ENCODE data around the gene ID2. TPM values are rescaled to one million over a fixed set of nuclear protein-coding genes. Genes with fewer than 3 reads are reported as not detected.

ID2 gene
- total RNA-seq, 2 experiments from 2014 or later = 126 to 134 TPM

DNA sequence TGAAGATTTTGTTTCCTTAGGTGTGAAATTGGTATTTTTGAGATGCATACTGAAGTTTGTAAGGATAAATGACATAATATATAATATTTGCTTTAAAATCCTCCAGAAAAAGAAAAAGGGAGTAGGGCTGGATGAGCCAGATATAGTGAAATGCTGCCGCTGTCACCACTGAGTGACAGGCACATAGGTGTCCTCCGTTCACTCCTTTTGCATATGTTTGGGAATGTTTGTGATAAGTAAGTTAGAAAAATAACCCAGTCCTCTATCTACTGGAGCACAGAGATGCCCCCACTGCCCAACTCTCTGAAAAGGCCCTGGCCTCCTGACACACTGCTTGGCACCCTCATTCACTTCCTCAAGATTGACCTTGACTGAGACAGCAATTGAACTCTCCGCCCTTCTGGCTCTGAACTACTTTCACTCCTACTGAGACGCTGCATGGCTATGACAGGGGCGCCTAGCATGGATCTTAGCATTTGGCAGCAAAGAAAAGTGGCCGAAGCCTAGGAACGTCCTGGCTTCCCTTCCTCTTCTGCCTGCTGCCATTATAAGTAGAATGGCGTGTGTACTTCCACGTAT, 10.1 kb downstream of the ID2 start:
- ChIA-PET POLR2A (no interaction called here), CTCF (no interaction called here)
- H3K36me3 Mint-ChIP-seq (ENCODE audit: low read depth) = no peaks in the 10 kb centered on the region
- H3K27ac Mint-ChIP-seq = no peak overlapping the region
- DNase-seq = no peak
- peaks cover 4% of the 10 kb centered on the region for H3K4me1 Mint-ChIP-seq
- no peaks in the 10 kb centered on the region for H3K9me3 Mint-ChIP-seq
- H3K4me3 Mint-ChIP-seq = no peak overlapping the region
- peaks cover 13% of the 10 kb centered on the region for H3K27me3 Mint-ChIP-seq

DNA sequence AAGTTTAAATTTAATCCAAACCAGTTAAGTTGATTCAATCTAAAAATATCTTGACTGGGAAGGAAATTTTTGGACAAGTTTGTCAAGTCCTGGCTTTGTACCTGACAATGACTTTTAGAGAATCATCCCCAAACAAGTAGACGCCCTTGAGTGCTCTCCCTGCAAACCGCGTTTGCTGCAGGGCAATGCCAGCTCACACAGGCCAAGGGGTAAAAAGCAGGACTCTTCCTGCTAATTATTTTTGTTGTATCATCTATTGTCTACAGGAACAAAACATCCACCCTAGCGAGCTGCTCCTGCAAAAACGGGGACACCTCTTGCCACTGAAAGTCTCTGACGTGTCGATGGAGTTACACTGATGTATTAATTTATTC, 10.9 kb downstream of the ID2 start:
- POLR2A ChIA-PET = no interaction called here
- Mint-ChIP-seq H3K27me3 (peaks cover 13% of the 10 kb centered on the region), H3K9me3 (no peaks in the 10 kb centered on the region), H3K36me3 (ENCODE audit: low read depth) (no peaks in the 10 kb centered on the region), H3K27ac (no peak overlapping the region), H3K4me1 (peaks cover 4% of the 10 kb centered on the region), H3K4me3 (no peak overlapping the region)
- DNase-seq = no peak
- CTCF ChIA-PET = interaction anchor here (0.7 to 1.6 kb wide), 4 partner anchors 8 to 71 kb away, joined by 3 to 8 read pairs (median 4); partner anchors contain the start of gene ID2

DNA sequence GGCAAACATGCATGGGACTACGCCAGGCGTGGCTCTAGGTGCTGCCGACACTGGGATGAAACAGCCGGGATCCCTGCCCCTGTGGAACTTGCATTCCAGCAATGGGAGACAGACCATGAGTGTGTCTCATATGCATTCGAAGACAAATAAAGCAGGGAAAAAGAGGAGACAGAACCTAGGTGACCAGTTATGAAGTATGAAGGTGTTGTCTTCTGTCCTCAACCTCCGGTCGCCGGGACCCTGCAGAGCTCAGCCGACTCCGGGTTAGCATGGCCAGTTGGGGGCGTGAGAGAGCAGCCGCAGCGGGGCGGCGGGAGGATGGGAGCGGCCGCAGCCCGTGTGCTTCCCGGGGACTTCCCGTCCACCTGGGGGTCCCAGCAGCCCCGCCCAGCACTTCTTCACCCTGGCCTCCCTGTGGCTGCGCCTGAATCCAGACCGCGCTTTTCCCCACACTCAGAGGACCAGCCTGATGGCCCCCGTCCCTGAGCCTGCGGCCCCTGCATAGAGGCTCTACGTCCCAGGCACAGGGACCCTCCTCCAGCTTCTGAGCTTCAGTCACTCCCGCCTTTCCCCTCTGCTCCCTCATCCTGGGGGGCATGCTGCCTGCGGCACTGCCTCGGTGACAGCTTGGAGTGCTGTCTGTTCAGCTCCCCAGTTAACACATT, 11.4 kb downstream of the ID2 start:
- Mint-ChIP-seq H3K4me1 (peaks cover 4% of the 10 kb centered on the region), H3K27me3 (peaks cover 13% of the 10 kb centered on the region)

DNA sequence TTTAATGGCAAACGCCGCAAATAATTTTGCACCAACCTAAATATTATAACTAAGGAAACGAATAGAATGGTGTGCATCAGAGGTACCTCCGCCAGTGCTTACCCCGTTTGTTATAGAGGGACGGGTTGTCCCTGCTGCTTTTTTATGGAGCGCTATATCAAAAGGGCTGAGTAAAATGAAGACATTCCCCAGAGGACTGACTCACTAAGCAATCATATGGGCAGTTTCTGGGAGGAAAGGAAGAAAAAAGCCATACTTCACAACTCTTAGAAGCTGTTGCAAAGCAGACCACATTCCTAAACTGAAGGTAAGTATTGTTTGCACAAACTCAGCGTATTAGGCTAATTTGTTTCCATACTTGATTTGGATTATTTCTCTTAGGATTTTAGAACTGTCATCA, 12.9 kb downstream of the ID2 start:
- H3K4me3 Mint-ChIP-seq = no peak overlapping the region
- no peaks in the 10 kb centered on the region for H3K9me3 Mint-ChIP-seq
- peaks cover 13% of the 10 kb centered on the region for H3K27me3 Mint-ChIP-seq
- H3K36me3 Mint-ChIP-seq (ENCODE audit: low read depth) = no peaks in the 10 kb centered on the region
- no peak for DNase-seq
- H3K4me1 Mint-ChIP-seq = peaks cover 4% of the 10 kb centered on the region
- H3K27ac Mint-ChIP-seq = no peak overlapping the region
- ChIA-PET CTCF (no interaction called here), POLR2A (no interaction called here)

More for the DNA sequence above, 11.4 kb downstream of the ID2 start:
- Mint-ChIP-seq H3K9me3 (no peaks in the 10 kb centered on the region), H3K27ac (no peak overlapping the region), H3K4me3 (no peak overlapping the region), H3K36me3 (ENCODE audit: low read depth) (no peaks in the 10 kb centered on the region)
- ChIA-PET CTCF (interaction anchor here (0.6 to 1.6 kb wide), 8 partner anchors 9 to 1266 kb away, joined by 3 to 8 read pairs (median 3); partner anchors contain the start of gene ID2), POLR2A (no interaction called here)
- DNase-seq = peak; percentile 42

DNA sequence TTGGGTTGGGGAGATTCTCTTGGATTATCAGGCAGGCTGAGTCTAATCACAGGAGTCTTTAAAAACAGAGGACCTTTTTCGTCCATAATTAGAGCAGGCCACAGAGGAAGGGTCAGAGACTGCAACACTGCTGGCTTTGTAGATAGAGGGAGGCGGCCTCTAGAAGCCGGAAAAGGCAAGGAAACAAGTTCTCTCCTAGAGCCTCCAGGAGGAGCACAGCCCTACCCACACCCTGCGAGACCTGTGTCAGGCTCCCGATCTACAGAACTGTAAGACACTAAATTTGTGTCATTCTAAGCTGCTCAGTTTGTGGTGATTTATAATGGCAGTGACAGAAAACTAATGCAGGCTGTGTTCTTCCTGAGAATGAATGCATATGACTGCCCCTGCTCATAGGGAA, 15.3 kb downstream of the ID2 start:
- CTCF ChIA-PET = no interaction called here
- Mint-ChIP-seq H3K27ac (no peak overlapping the region), H3K4me3 (no peak overlapping the region), H3K27me3 (peaks cover 6% of the 10 kb centered on the region), H3K4me1 (peaks cover 4% of the 10 kb centered on the region), H3K9me3 (no peaks in the 10 kb centered on the region), H3K36me3 (ENCODE audit: low read depth) (no peaks in the 10 kb centered on the region)
- POLR2A ChIA-PET = no interaction called here
- no peak for DNase-seq

DNA sequence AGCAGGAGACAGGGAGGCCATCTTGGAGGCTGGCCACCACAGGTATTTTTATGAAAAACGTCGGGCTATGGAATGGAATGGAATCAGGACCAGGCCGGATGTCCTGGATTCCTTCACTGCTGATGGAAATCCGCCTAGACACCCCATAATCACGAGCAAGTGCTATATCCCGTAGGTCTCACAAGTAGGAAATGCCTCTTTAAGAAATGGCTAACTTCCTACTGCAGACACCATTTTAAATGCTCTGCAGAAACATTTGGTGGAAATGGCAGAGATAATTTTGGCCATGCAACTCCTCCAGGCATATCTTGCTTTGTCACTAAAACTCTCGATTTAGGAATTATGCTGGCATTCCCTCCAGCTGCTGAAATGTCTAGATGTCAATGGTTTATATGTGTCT, 18.0 kb downstream of the ID2 start:
- no peaks in the 10 kb centered on the region for H3K9me3 Mint-ChIP-seq
- CTCF ChIA-PET = no interaction called here
- no peak for DNase-seq
- H3K27ac Mint-ChIP-seq = no peak overlapping the region
- no peak overlapping the region for H3K4me3 Mint-ChIP-seq
- H3K4me1 Mint-ChIP-seq = no peaks in the 10 kb centered on the region
- POLR2A ChIA-PET = no interaction called here
- H3K36me3 Mint-ChIP-seq (ENCODE audit: low read depth) = no peaks in the 10 kb centered on the region
- H3K27me3 Mint-ChIP-seq = no peaks in the 10 kb centered on the region

DNA sequence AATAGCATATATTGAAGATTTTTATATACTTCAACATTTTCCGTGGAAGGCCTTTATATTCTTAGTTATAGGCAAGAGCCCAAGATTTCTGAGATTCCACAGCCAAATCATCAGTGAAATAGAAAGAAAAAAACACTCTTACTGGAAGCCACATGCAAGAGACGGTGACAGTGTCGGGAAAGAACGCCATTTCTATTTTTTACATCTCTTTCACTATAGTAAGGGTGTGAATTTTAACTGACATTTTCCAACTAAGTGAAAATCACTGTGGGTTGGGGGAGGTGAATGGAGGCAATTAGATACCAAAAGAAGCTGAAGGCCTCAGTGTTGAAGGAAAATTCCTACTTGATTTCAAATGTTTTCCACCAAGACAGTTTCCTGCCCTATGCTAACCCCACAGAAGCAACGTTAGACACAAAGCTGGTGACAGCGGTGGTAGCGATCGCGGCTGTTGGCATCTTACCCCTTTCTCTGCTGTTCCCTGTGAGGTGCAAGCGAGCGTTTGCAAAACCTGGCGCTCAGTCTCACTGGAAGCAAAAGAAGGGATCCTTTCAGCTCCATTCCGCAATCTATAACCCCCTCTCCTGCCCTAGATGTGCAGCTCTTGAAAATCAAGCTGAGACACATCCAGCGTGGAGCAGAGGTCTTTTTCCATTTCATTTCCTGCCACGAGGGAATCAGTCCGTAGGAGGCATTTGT, 20.0 kb downstream of the ID2 start:
- POLR2A ChIA-PET = no interaction called here

DNA sequence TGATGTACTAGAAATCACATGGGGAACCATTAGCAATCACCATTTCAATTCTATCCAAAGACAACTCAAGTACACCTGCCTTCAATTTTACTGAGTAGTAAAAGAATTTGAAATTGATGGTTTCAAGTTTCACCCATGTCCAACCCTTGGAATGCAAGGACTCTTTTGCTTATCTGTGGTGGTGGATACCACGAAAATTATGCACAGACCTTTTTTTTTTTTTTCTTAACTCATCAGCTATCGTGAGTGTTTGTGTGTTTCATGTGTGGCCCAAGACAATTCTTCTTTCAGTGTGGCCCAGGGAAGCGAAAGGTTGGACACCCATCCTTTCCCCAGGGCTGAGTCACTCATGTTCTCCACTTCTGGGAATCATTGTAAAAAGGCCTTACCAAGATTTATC, 23.1 kb downstream of the ID2 start:
- ChIA-PET POLR2A (no interaction called here), CTCF (no interaction called here)
- no peak overlapping the region for H3K4me3 Mint-ChIP-seq
- DNase-seq = no peak
- H3K9me3 Mint-ChIP-seq = no peaks in the 10 kb centered on the region
- H3K36me3 Mint-ChIP-seq (ENCODE audit: low read depth) = no peaks in the 10 kb centered on the region
- no peaks in the 10 kb centered on the region for H3K27me3 Mint-ChIP-seq
- H3K27ac Mint-ChIP-seq = no peak overlapping the region
- no peaks in the 10 kb centered on the region for H3K4me1 Mint-ChIP-seq

More for the DNA sequence above, 20.0 kb downstream of the ID2 start:
- no peaks in the 10 kb centered on the region for H3K4me1 Mint-ChIP-seq
- H3K27ac Mint-ChIP-seq = no peak overlapping the region
- no peak for DNase-seq
- CTCF ChIA-PET = interaction anchor here (0.6 kb wide), 2 partner anchors 10 to 1676 kb away, joined by 7 to 11 read pairs; no protein-coding TSS in a partner anchor
- H3K27me3 Mint-ChIP-seq = no peaks in the 10 kb centered on the region
- H3K9me3 Mint-ChIP-seq = no peaks in the 10 kb centered on the region
- no peaks in the 10 kb centered on the region for H3K36me3 Mint-ChIP-seq (ENCODE audit: low read depth)
- no peak overlapping the region for H3K4me3 Mint-ChIP-seq

DNA sequence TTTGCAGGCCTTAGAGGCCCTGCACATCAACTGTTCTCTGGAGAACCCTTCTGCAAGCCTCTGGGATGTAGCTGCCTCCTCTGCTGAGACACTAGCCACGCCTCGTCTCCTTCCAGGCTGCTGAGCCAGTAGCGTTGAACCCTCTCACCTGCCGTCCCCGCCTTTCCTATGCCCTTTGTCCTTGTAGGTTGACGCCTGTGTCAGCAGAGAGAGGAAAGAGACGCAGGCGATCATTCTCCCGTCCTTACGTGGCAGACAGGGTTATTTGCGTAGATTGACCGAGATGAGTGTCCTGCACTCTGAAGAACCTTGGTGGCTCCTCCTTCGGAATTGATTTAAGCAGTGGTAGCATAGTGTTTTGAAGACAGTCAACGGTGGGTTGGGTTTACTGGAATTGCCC, 27.8 kb downstream of the ID2 start:
- Mint-ChIP-seq H3K4me1 (no peaks in the 10 kb centered on the region), H3K27ac (no peak overlapping the region), H3K27me3 (no peaks in the 10 kb centered on the region), H3K36me3 (ENCODE audit: low read depth) (no peaks in the 10 kb centered on the region), H3K4me3 (no peak overlapping the region), H3K9me3 (peaks cover under 1% of the 10 kb centered on the region)
- ChIA-PET CTCF (no interaction called here), POLR2A (no interaction called here)
- DNase-seq = no peak

DNA sequence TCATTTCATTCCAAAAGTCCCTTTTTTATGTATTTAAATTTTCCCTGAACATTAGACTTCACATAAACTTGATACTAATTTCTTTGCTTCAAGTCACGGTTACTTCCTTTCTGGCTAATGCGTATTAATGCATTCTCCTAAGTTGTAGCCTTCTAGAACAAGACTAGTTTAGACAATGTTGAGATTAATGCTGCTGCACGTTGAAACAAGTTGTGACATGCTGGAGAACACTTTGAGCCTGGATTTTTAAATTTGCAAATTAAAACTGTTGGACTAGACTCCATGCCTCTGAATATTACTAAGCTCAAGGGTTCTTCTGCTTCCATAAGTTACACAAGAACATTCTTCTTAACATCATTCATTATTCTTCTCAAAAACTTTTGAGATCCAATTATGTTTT, 29.1 kb downstream of the ID2 start:
- H3K9me3 Mint-ChIP-seq = peaks cover 6% of the 10 kb centered on the region
- H3K4me3 Mint-ChIP-seq = no peak overlapping the region
- no peaks in the 10 kb centered on the region for H3K4me1 Mint-ChIP-seq
- ChIA-PET POLR2A (no interaction called here), CTCF (interaction anchor here (1.5 kb wide), 1 partner anchor 1514 kb away, joined by 4 read pairs; no protein-coding TSS in a partner anchor)
- H3K36me3 Mint-ChIP-seq (ENCODE audit: low read depth) = no peaks in the 10 kb centered on the region
- no peak overlapping the region for H3K27ac Mint-ChIP-seq
- no peak for DNase-seq
- no peaks in the 10 kb centered on the region for H3K27me3 Mint-ChIP-seq

DNA sequence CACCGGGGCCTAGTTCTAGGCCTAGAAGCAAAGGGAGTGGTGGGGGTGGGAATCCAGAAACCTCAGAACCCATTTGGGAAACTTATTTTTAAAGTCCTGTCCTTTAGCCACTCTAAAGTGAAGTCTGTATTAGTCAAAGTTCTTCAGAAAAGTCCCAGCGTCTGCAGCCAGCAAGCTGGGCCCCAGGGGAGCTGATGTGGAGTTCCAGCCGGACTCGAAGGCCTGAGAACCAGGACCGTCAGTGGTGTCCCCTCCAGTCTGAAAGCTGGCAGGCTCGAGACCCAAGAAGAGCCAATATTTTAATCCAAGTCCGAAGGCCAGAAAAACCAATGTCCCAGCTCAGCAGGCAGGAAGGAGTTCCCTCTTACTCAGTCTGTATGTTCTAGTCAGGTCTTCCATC, 32.4 kb downstream of the ID2 start:
- Mint-ChIP-seq H3K4me1 (no peaks in the 10 kb centered on the region), H3K36me3 (ENCODE audit: low read depth) (no peaks in the 10 kb centered on the region), H3K27me3 (peaks cover 1% of the 10 kb centered on the region), H3K9me3 (peaks cover 14% of the 10 kb centered on the region), H3K27ac (no peak overlapping the region), H3K4me3 (no peak overlapping the region)
- POLR2A ChIA-PET = no interaction called here
- CTCF ChIA-PET = no interaction called here
- DNase-seq = no peak

DNA sequence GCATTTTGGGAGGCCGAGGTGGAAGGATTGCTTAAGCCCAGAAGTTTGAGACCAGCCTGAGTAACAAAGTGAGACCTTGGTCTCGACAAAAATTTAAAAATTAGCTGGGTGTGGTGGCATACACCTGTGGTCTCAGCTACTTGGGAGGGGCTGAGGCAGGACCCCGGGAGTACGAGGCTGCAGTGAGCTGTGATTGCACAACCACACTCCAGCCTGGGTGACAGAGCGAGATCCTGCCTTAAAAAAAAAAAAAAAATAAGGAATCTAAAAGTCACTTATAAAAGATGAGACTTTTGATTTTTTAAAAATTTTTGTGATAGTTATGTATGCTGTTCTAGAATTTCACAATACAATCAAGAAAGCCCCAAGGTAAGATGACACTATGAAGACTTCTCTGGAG, 33.1 kb downstream of the ID2 start:
- ChIA-PET CTCF (no interaction called here), POLR2A (no interaction called here)
- peaks cover 14% of the 10 kb centered on the region for H3K9me3 Mint-ChIP-seq
- no peak overlapping the region for H3K27ac Mint-ChIP-seq
- no peak overlapping the region for H3K4me3 Mint-ChIP-seq
- no peak for DNase-seq
- H3K4me1 Mint-ChIP-seq = no peaks in the 10 kb centered on the region
- H3K27me3 Mint-ChIP-seq = peaks cover 1% of the 10 kb centered on the region
- no peaks in the 10 kb centered on the region for H3K36me3 Mint-ChIP-seq (ENCODE audit: low read depth)

DNA sequence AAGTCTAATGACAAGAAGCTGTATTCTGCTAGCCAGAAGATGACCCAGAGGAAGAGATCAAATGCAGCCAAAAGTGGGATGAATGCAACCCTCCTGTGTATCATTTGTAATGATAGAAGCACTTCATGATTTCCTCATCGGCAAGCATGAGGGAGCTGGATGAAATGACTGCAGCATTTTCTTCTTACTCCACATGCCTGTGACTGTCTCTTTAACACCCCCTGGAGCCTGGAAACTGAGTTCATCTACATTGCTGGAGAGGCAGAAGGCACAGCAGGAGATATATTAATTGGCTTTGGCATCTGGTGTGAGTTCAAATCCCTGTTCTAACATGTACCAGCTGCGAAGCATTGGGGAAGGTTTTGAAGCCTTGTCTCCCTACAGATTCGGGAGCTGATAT, 37.7 kb downstream of the ID2 start:
- DNase-seq = no peak
- Mint-ChIP-seq H3K4me3 (no peak overlapping the region), H3K4me1 (no peaks in the 10 kb centered on the region), H3K9me3 (peaks cover 14% of the 10 kb centered on the region), H3K27ac (no peak overlapping the region), H3K36me3 (ENCODE audit: low read depth) (no peaks in the 10 kb centered on the region), H3K27me3 (peaks cover 1% of the 10 kb centered on the region)
- ChIA-PET CTCF (interaction anchor here (0.6 kb wide), 1 partner anchor 504 kb away, joined by 4 read pairs; no protein-coding TSS in a partner anchor), POLR2A (no interaction called here)
